Astrocyte of the spinal cord (primary cell): ENCODE results near the gene CPT2.

Experiments used
- DNase-seq: peaks from one replicate; pipeline ENCODE4 v3.0.0; 2011; ENCODE audit warnings: low read depth, low spot score
- H3K4me3 ChIP-seq: 2 replicates; pipeline ENCODE4 v1.5.1; 2011; ENCODE audit warnings: low read depth, mild to moderate bottlenecking, low read length, moderate library complexity
- CTCF ChIP-seq: IDR thresholded peaks from 2 replicates; pipeline ENCODE4 v1.5.1; 2012; ENCODE audit warnings: low read depth, mild to moderate bottlenecking, low read length, inconsistent platforms
- in situ Hi-C: cut with HindIII; loops from 2 replicates; pipeline ENCODE4 v1.10.0; 2017; ENCODE audit warnings: low sequenced_read_pairs

CPT2 gene

DNA sequence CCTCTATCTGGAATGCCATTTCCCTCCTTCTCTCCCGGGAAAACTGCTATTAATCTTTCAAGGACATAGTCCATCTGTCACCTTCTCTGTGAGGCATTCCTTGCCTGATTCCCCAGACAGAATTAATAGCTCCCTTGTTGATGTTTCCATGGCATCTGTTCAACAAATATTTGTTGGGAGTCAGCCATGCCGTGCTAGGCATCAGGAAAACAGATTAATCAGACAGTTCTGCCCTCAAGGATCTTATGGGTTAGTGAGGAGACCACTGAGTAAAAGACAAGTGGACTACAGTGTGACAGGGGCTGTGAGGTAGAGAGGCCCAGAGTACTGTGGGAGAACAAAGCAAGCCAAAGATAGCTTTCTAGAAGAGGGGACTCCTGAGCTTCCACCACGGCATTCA lies 53.1 kb downstream of the CPT2 start:
- in situ Hi-C loops = no loop called here
- no peak overlapping the region for H3K4me3 ChIP-seq
- DNase-seq = no peak
- TF ChIP-seq CTCF = no peak

DNA sequence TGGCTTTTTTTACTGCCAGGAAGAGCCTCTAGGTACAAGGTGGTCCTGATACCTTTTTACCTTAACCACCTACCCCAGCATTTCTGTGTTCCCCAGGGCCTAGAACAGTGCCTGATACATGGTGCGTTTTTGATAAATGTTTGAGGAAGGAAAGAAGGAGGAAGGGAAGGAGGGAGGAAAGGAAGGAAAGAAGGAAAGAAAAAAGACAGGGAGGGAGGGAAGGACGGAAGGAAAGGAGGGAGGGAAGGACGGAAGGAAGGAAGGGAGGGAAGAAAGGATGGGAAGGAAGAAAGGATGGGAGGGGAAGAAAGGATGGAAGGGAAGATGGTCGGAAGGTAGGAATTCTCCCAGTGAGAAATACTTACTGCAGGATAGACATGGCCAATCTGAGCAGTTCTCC lies 53.7 kb downstream of the CPT2 start:
- DNase-seq = no peak
- TF ChIP-seq CTCF = no peak
- no peak overlapping the region for H3K4me3 ChIP-seq
- in situ Hi-C loops = no loop called here

- H3K4me3 ChIP-seq = no peak overlapping the region
- no peak for DNase-seq
- in situ Hi-C loops = no loop called here
- no peak for TF ChIP-seq CTCF
These were observed 57.5 kb downstream of the CPT2 start for GRCh38 chr1:53254011-53254640.

- in situ Hi-C loops = no loop called here
- DNase-seq = no peak
- peak; percentile 12 for TF ChIP-seq CTCF
These were observed 58.4 kb downstream of the CPT2 start for GRCh38 chr1:53255031-53255430.

DNA sequence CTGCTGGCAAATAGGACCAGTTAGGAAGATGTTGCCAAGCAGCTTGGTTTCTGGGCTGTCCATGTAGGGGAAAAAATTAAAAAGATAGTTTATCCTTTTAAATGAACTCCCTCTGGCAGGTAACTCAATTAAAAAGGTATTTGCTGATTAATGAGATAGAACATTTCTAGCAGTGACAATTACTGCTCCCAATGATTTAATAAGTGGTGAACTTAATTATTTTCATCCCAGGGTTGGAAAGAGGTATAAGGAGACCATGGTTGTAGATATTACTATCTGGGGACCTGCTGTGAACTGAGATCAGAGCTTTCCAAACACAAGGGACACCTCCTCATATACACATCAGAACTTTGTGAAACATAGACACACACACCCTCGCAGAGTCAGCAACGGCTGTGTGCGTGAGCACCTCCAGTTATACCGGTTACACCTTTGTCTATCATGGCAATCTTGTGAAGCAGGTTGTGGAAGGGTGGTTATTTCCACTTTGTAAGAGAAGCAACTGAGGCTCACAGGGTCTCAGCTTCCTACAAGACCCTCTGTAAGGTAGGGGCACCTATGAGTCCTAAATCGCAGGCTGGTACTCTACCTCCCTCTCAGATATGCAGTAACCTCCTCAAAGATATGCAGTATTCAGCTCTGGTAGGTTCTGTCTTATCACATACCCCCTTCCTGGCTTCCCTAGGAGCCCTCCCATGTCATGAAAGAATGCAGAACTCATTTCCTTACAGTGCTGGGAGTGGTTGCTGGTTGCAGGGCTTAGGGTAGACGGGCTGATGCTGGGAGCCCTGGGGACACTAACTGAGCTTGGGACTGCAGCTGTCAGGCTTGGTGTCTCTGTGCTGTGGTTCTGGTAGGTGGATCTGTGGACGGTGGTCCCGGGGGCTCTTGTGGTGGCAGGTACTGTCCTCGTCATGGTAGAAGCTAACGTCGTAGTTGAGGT lies 60.2 kb downstream of the CPT2 start:
- in situ Hi-C loops = no loop called here
- no peak for DNase-seq
- H3K4me3 ChIP-seq = no peak overlapping the region
- TF ChIP-seq CTCF = no peak

More at GRCh38 chr1:53255031-53255430, 58.4 kb downstream of the CPT2 start:
- H3K4me3 ChIP-seq = no peak overlapping the region

- H3K4me3 ChIP-seq = no peak overlapping the region
- TF ChIP-seq CTCF = no peak
- DNase-seq = no peak
- in situ Hi-C loops = no loop called here
These were observed 60.9 kb downstream of the CPT2 start for GRCh38 chr1:53257454-53258081.
